Stimulated activated CD4-positive, alpha-beta T cell treated with anti-CD3 and anti-CD28 coated beads, Interleukin-1b, Interleukin-23, amount 100 ng/mL, for 48 hours (primary cell): ENCODE data around the gene CARD19.
"Not testable (repeated sequence)": the region's sequence is repeated elsewhere in the genome, so short reads cannot be mapped to it uniquely, and the experiment has no call there.

Source experiments
- DNase-seq: peaks from one replicate; pipeline ENCODE4 v3.0.0-alpha.2; 2020

CARD19 gene

GRCh38 chr9:93108291-93109041 is 12.4 kb downstream of the CARD19 start:
- peak; percentile 65 for DNase-seq

- DNase-seq: no peak
Measured at GRCh38 chr9:93110311-93110855, 14.4 kb downstream of the CARD19 start.

- no peak for DNase-seq
Measured at GRCh38 chr9:93111001-93111370, 15.0 kb downstream of the CARD19 start.

GRCh38 chr9:93111371-93112115 is 15.5 kb downstream of the CARD19 start:
- DNase-seq: peak; percentile 54

DNA sequence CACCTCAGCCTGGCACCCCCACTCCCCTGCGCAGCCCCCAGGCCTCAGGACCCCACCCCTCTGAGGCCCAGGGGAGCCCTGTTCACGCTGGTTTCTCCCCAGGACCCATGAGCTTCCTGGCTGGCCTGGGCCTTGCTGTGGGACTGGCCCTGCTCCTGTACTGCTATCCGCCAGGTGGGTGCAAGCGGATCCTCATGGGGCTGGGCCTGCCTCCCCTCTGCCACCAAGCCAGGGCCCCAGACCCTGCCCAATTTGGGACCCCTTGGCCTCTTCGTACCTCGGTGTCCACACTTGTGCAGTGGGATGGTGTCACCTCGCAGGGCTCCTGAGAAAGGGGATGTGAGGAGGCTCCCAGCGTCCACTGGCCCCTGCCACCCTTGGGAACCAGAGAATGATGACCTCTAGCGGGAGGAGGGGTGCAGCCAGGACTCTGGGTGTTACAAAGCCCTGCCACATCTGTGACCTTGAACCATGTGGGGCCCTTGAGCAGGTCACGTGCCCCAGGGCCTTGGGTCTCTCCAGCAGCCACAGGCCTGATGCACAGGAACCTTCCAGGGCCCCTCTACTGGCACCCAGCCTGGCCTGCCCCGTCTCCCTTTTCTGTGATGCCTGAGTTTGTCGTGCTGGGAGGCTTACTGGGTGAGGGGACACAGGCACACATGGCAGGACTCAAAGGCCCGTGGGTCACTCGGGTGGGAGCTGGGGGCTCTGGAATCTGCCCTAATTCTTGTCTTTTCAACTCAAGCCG is 16.3 kb downstream of the CARD19 start:
- DNase-seq: no peak

GRCh38 chr9:93112864-93113389 is 16.9 kb downstream of the CARD19 start:
- DNase-seq: no peak

DNA sequence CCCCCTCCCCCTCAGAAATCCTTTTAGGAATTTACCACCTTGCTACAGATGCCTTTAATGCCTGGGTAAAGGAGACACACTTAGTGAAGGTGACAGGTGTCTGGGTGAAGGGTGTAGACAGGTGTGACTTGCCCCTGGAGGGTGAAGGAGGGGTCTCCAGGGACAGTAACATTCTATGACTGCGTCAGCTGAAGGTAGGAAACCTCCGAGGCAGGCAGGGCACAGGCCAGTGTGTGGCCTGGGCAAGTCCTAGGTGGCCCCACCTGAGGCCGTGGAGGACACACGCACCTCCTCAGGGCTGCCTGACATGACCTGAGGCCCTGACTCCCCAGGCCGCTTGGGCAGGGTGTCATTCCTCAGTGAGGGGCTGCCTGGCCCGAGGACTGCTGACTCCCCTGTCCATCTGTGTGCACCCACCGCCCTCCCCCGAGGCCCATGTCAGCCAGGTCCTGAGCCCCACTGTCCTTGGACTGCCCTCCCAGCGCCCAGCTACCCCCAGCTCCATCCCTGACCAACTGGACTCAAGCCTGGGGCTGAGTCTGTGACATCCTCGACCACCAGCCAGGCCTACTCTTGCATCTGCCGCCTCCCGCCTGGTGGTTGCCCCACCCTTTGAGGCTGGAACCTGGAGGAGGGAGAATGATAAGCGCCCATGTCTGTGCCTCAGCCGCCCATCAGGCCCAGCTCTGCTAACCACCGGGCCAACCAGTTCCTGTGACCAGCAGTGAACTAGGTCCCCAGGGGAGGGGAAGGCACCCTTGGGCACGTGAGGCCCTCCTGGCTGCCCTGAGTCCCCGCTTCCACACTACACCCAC is 18.4 kb downstream of the CARD19 start:
- DNase-seq: no peak

- DNase-seq: no peak
Measured at GRCh38 chr9:93114984-93115335, 18.9 kb downstream of the CARD19 start.

DNA sequence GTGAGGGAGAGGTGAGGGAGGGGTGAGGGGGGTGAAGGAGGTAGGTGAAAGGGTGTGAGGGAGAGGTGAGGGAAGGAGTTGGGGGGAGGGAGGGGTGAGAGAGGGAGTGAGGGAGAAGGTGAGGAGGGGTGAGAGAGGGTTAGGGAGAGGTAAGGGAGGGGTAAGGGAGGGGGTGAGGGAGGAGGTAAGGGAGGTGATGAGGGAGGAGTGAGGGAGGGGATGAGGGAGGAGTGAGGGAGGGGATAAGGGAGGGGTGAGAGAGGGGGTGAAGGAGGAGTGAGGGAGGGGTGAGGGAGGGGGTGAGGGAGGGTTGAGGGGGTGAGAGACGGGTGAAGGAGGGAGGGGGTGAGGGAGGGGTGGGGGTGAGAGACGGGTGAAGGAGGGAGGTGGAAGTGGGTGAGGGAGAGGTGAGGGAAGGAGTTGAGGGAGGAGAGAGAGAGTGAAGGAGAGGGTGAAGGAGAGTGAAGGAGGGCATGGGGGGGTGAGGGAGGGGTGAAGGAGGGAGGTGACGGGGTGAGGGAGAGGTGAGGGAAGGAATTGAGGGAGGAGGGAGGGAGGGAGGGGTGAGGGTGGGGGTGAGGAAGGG is 19.6 kb downstream of the CARD19 start:
- no peak for DNase-seq

DNA sequence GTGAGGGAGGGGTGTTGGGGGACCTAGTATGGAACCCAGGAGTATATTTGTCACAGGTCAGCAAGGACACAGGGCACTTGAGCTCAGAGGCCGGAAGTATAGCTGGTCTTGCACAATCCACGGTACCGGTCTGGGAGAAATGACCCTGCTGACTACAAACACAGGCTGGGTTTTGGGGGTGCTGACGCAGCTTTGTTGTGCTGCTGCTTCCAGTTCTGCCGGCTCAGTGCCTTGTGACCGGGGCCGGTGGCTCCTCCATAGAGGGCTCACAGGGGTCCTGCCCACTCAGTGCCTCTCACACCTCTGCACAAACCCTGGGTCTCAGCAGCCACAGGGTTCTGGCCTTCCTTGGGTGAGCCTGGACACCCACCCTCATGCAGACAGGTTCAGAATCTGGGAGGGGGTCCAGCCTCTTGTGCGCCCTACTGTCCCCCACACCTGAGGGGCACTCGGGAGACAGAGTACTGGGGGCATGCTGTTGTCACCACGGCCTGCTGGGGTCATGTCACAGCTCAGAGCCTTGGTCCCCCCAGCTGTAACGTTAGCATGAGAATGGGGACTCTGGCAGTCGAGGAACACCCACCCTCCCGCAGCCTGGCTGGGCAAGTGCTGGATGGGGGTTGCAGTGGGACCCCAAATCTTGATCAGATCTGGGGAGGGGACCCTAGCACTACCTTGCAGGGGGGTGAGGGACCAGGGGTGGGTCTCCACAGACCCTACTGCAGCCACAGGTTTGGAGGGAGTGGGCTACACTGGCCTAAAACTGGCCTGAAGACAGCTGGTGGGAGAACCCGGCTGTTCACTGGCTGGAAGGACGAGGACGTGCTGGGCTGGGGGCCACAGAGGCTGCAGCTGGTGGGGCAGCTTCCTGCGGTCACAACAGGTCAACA is 20.3 kb downstream of the CARD19 start:
- DNase-seq: no peak

- not testable (repeated sequence) for DNase-seq
Measured at GRCh38 chr9:93117521-93117920, 21.5 kb downstream of the CARD19 start.

- DNase-seq: no peak
Measured at GRCh38 chr9:93117924-93118862, 22.2 kb downstream of the CARD19 start.

GRCh38 chr9:93118863-93119702 is 23.1 kb downstream of the CARD19 start:
- no peak for DNase-seq

DNA sequence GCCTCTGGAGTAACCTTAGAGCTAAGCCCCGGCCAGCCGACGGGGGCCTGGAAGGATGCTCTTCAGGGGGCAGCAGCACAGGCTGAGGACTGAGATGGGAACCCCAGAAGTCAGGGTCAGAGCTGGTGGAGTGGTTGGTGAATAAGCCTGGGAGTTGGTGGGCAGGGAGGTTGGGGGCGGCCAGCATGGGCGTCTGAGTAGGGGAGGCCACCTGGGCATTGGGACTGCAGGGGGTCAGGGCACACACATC is 23.6 kb downstream of the CARD19 start:
- DNase-seq: no peak

DNA sequence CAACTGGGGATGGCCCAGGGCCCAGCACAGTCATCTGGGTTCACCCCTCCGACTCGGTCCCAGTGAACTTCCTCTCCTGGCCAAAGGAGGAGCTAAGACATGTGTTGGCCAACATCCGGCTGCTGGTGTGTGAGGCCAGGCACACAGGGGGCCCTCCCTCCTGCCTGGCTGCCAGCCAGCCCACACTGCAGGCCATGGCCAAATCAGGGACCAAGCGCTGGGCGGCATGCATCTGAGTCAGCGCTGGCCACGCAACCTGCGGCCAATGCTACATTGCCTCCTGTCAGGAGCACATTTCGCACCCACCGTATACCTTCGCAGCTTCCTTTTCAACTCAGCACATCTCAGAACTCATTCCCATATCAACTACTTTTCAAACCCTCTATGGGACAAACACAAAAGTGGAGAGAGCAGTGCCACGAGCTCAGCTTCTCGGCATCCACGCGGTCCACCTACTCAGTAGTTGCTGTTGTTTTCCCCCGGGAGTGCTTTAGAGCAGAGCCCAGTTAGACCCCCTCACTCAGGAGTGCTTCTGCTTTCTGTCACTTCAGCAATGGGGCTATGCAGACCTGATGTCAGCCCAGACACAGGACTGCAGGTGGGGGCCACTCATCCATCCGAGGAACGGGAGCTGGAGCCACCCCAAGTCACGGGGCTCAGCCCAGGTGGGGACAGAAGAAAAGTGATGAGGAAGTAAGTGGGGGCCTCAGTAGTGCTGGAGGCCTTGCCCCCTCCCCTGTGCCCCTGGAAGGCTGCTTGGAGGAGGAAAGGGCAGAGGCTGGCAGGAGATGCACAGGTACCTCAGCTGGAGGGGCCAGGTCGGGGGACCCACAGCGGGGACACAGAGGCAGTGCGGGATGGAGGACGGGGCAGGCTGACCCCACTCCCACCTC is 24.2 kb downstream of the CARD19 start:
- DNase-seq: no peak

GRCh38 chr9:93120846-93121315 is 24.9 kb downstream of the CARD19 start:
- no peak for DNase-seq

GRCh38 chr9:93121316-93122241 is 25.6 kb downstream of the CARD19 start:
- no peak for DNase-seq
